IMR-90 (cell line): Measurements from ENCODE around the gene CMSS1. TPM values are rescaled to one million over a fixed set of nuclear protein-coding genes. Genes with fewer than 3 reads are reported as not detected.
A peak's percentile ranks its signal among the peaks of the same experiment; 100 is the strongest.

Experiments used
- ATAC-seq: fragments of 200-7000 bp; cut with Tn5 transposase; 2 replicates; pipeline ENCODE4 v1.9.1; 2020; ENCODE audit warnings: low read depth, mild to moderate bottlenecking, moderate library complexity
- BruUV-seq: library from RNA; stranded (reverse); fragments of 400-500 nt; replicated peaks from 2 replicates; lab custom pipeline; 2021; lab: Mats Ljungman, UMichigan
- CTCF ChIA-PET: fragments of 300-600 bp; formaldehyde crosslinking; extraction: SDS; loops from one replicate; lab custom pipeline; 2021; ENCODE audit warnings: antibody characterized with exemption; lab: Yijun Ruan, JAX
- POLR2A ChIA-PET: fragments of 300-600 bp; sonication (Branson Sonifier 250); formaldehyde crosslinking; loops from one replicate; lab custom pipeline; 2022; ENCODE audit warnings: antibody characterized with exemption; ENCODE audit not compliant: unreplicated experiment; lab: Charles Lee
- DNase-seq: peaks from one replicate; pipeline ENCODE4 v3.0.0; 2013
- H2AFZ ChIP-seq: replicated peaks from 2 replicates; pipeline ENCODE3; 2013; ENCODE audit warnings: low read length, mild to moderate bottlenecking; ENCODE audit not compliant: poor library complexity
- H2AK5ac ChIP-seq: 2 replicates; pipeline ENCODE4 v1.6.1; 2013; ENCODE audit warnings: low read depth, low read length, inconsistent platforms
- H2AK9ac ChIP-seq: replicated peaks from 2 replicates; pipeline ENCODE3; 2013; ENCODE audit warnings: mild to moderate bottlenecking, low read depth, low read length, moderate library complexity; ENCODE audit not compliant: poor library complexity
- H2BK120ac ChIP-seq: 2 replicates; pipeline ENCODE4 v1.6.1; 2013; ENCODE audit warnings: low read depth, low read length, inconsistent platforms
- H2BK15ac ChIP-seq: 3 replicates; pipeline ENCODE4 v1.6.1; 2013; ENCODE audit warnings: low read depth, low read length, inconsistent platforms
- H2BK20ac ChIP-seq: 2 replicates; pipeline ENCODE4 v1.6.1; 2013; ENCODE audit warnings: low read depth, mild to moderate bottlenecking, inconsistent platforms, low read length, moderate library complexity
- H2BK5ac ChIP-seq: 2 replicates; pipeline ENCODE4 v1.6.1; 2013; ENCODE audit warnings: mild to moderate bottlenecking, low read depth, low read length, inconsistent platforms; ENCODE audit not compliant: poor library complexity, severe bottlenecking
- H3K14ac ChIP-seq: replicated peaks from 2 replicates; pipeline ENCODE4 v1.6.1; 2013; ENCODE audit warnings: low read depth, low read length, inconsistent platforms
- H3K18ac ChIP-seq: 2 replicates; pipeline ENCODE4 v1.6.1; 2013; ENCODE audit warnings: low read depth, low read length, control low read depth
- H3K23ac ChIP-seq: 2 replicates; pipeline ENCODE4 v1.6.1; 2013; ENCODE audit warnings: low read depth, low read length, inconsistent platforms
- H3K27ac ChIP-seq: 2 replicates; pipeline ENCODE4 v1.5.1; 2013; ENCODE audit warnings: mild to moderate bottlenecking, control low read depth, low read length; ENCODE audit not compliant: insufficient read depth
- H3K27me3 ChIP-seq: 2 replicates; pipeline ENCODE4 v1.6.1; 2013; ENCODE audit warnings: low read length; ENCODE audit not compliant: control insufficient read depth, insufficient read depth
- H3K36me3 ChIP-seq: 2 replicates; pipeline ENCODE4 v1.6.1; 2013; ENCODE audit warnings: low read length, mixed read lengths; ENCODE audit not compliant: control insufficient read depth, insufficient read depth
- H3K4ac ChIP-seq: 2 replicates; pipeline ENCODE4 v1.6.1; 2013; ENCODE audit warnings: low read depth, low read length, inconsistent platforms
- H3K4me1 ChIP-seq: 2 replicates; pipeline ENCODE4 v1.6.1; 2013; ENCODE audit warnings: low read length, mixed read lengths; ENCODE audit not compliant: control insufficient read depth, insufficient read depth
- H3K4me2 ChIP-seq: 2 replicates; pipeline ENCODE4 v1.6.1; 2013; ENCODE audit warnings: low read depth, mild to moderate bottlenecking, control low read depth, low read length, moderate library complexity
- H3K4me3 ChIP-seq: 2 replicates; pipeline ENCODE4 v1.5.1; 2013; ENCODE audit warnings: low read depth, mild to moderate bottlenecking, control low read depth, low read length, moderate library complexity; ENCODE audit not compliant: insufficient read depth
- H3K56ac ChIP-seq: 2 replicates; pipeline ENCODE4 v1.6.1; 2013; ENCODE audit warnings: low read length, inconsistent platforms; ENCODE audit not compliant: insufficient read depth; ENCODE audit errors: extremely low read depth
- H3K79me1 ChIP-seq, 2 experiments: 2 replicates each; pipeline ENCODE4 v1.6.1; 2013; ENCODE audit warnings: low read length in 2 of 2, inconsistent platforms in 1 of 2, low read depth in 1 of 2
- H3K9ac ChIP-seq: 2 replicates; pipeline ENCODE4 v1.6.1; 2013; ENCODE audit warnings: low read depth, low read length, control low read depth
- H3K9me1 ChIP-seq: 2 replicates; pipeline ENCODE4 v1.6.1; 2013; ENCODE audit warnings: low read length, inconsistent platforms; ENCODE audit not compliant: insufficient read depth
- H3K9me3 ChIP-seq: 2 replicates; pipeline ENCODE4 v1.6.1; 2013; ENCODE audit warnings: low read length; ENCODE audit not compliant: control insufficient read depth, insufficient read depth
- H4K20me1 ChIP-seq: 2 replicates; pipeline ENCODE4 v1.6.1; 2013; ENCODE audit warnings: low read length, inconsistent platforms; ENCODE audit not compliant: insufficient read depth
- H4K5ac ChIP-seq: 2 replicates; pipeline ENCODE4 v1.6.1; 2013; ENCODE audit warnings: mild to moderate bottlenecking, low read depth, low read length, control low read depth
- H4K8ac ChIP-seq, 2 experiments: 2 replicates each; pipeline ENCODE4 v1.6.1; 2013; ENCODE audit warnings: low read depth in 2 of 2, low read length in 2 of 2, control low read depth in 1 of 2, inconsistent platforms in 1 of 2
- H4K91ac ChIP-seq: 2 replicates; pipeline ENCODE4 v1.6.1; 2013; ENCODE audit warnings: low read depth, low read length, inconsistent platforms; ENCODE audit not compliant: insufficient read depth
- POLR2A ChIP-seq: IDR thresholded peaks from 2 replicates; pipeline ENCODE4 v1.6.1; 2012; ENCODE audit warnings: mild to moderate bottlenecking, low read depth, low read length
- USF2 ChIP-seq: fragments of 150-350 bp; IDR thresholded peaks from 2 replicates; pipeline ENCODE4 v1.6.1; 2017; ENCODE audit warnings: mild to moderate bottlenecking, antibody characterized with exemption, low read length, low read depth
- WGBS, 2 experiments: methylation state at CpG; one replicate each; pipeline versions ENCODE4 v1.1.5 to v1.1.7; 2013; ENCODE audit warnings: missing lambda C conversion rate in 2 of 2; ENCODE audit not compliant: insufficient read length in 1 of 2; ENCODE audit errors: extremely low coverage in 2 of 2; 5-methylcytosine and 5-hydroxymethylcytosine counted together
- dilution Hi-C: fragments of 300-500 bp; cut with HindIII; formaldehyde crosslinking; loops from one replicate; pipeline ENCODE4 v1.14.3; 2018; ENCODE audit warnings: low sequenced_read_pairs; ENCODE audit not compliant: unreplicated experiment
- in situ Hi-C: fragments of 300-500 bp; cut with MboI; formaldehyde crosslinking; loops from 3 replicates; pipeline ENCODE4 v1.14.3; 2019; ENCODE audit warnings: low sequenced_read_pairs, inconsistent platforms, mixed read lengths
- intact Hi-C: fragments of 100-400 bp; cut with micrococcal nuclease; formaldehyde crosslinking; loops from 2 replicates; pipeline ENCODE4 v1.10.0; 2022
- polyA plus RNA-seq, 3 experiments: library from polyadenylated mRNA; depleted of rRNA; stranded (reverse); fragments of >200 nt; gene quantifications; 2 replicates each; pipeline ENCODE4 v1.2.3, GENCODE V29; 2012; ENCODE audit warnings: low replicate concordance in 1 of 3
- total RNA-seq: library from RNA; depleted of rRNA; stranded (reverse); fragments of >200 nt; gene quantifications from 2 replicates; pipeline ENCODE4 v1.2.3, GENCODE V29; 2012

The CMSS1 gene
- total and polyA plus RNA-seq, 2 of the 4 experiments (the other 2 are of a cell fraction) = 12.5 to 13.6 TPM

GRCh38 chr3:100205171-100205570 is 387.5 kb downstream of the CMSS1 start:
- no peak overlapping the region for H2AK9ac ChIP-seq
- in situ Hi-C loops = no loop called here
- no peak overlapping the region for H4K91ac ChIP-seq
- no peaks in the 10 kb centered on the region for H3K79me1 ChIP-seq
- no peaks in the 10 kb centered on the region for H4K20me1 ChIP-seq
- H2BK15ac ChIP-seq = peak overlapping the region; percentile 19; the same call in 1 of the 3 replicates
- peaks cover 3% of the 10 kb centered on the region for H3K9me1 ChIP-seq
- H4K8ac ChIP-seq = no peak overlapping the region
- intact Hi-C loops = no loop called here
- POLR2A ChIA-PET = no interaction called here
- H2AK5ac ChIP-seq = no peak overlapping the region
- no peak overlapping the region for H2AFZ ChIP-seq
- no peak overlapping the region for H3K23ac ChIP-seq
- H3K27me3 ChIP-seq = no peaks in the 10 kb centered on the region
- WGBS, 2 experiments = no CpG with 5 or more reads among the region's 2 CpGs
- peaks cover 2% of the 10 kb centered on the region; the same call in 1 of the 2 replicates for H3K9me3 ChIP-seq
- peak; percentile 31 for DNase-seq
- peak; percentile 46 for ATAC-seq
- no peak overlapping the region for H3K27ac ChIP-seq
- H3K9ac ChIP-seq = no peak overlapping the region
- no peak overlapping the region for H3K4me3 ChIP-seq
- H2BK20ac ChIP-seq = peak overlapping the region; percentile 40; the same call in 1 of the 2 replicates
- H3K36me3 ChIP-seq = no peaks in the 10 kb centered on the region
- H3K18ac ChIP-seq = peak overlapping the region; percentile 48
- H2BK120ac ChIP-seq = no peak overlapping the region; the same call in 1 of the 2 replicates
- H3K4me1 ChIP-seq = peaks cover 9% of the 10 kb centered on the region
- dilution Hi-C loops = no loop called here
- TF ChIP-seq USF2 (no peak), POLR2A (no peak)
- BruUV-seq = no TSS peak
- no peak overlapping the region; the same call in 1 of the 2 replicates for H4K5ac ChIP-seq
- no peak overlapping the region for H2BK5ac ChIP-seq
- H3K4ac ChIP-seq = no peak overlapping the region
- H3K56ac ChIP-seq = no peak overlapping the region
- no peak overlapping the region; the same call in 1 of the 2 replicates for H3K4me2 ChIP-seq
- no peak overlapping the region; the same call in 1 of the 2 replicates for H3K14ac ChIP-seq
- CTCF ChIA-PET = interaction anchor here (0.6 kb wide), 1 partner anchor 33 kb away, joined by 4 read pairs; no protein-coding TSS in a partner anchor
